Measurements from ENCODE around the gene ITPR2. TPM values are rescaled to one million over a fixed set of nuclear protein-coding genes. Genes with fewer than 3 reads are reported as not detected.

The ITPR2 gene
- total RNA-seq, 4 donors from 2014 or later: 34.1 to 53.0 (median 41.0) TPM

DNA sequence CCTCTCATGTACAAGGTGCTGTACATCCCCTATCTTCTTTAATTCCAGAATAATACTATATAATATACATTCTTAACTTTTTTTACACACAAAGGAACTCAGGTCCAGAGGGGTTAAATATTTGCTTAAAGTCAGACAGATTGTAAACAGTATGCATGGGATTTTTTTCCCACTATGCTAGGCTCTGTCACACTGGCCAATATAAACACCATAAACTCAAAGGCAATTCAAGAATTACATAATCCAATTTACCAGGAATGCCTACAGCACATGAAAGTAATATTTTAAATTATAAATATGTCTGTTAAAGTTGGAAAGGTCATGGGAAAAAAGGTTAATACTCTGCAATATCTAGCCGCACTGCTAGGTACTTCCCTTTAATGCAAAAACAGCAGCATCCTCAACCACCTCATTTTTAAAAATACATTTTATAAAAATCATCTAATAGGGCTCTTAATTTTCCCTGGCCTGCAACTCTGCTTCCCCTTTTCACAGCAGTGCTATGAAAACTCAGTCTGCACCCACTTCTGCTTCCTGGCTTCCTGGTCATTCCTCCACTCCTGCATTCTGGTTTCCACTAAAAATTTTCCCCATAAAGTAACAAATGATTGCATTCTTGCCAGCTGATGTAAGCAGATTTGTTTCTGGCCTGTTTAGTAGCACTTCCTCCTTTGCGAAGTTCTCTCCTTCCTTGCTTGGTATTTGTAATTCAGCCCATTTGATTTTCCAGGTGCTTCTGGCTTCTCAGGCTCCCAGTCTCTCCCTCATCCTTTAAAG is 128.1 kb downstream of the ITPR2 start:
- no peak for TF ChIP-seq CTCF (IDR thresholded peaks at IDR 0.05; ENCODE audit: low read depth)

DNA sequence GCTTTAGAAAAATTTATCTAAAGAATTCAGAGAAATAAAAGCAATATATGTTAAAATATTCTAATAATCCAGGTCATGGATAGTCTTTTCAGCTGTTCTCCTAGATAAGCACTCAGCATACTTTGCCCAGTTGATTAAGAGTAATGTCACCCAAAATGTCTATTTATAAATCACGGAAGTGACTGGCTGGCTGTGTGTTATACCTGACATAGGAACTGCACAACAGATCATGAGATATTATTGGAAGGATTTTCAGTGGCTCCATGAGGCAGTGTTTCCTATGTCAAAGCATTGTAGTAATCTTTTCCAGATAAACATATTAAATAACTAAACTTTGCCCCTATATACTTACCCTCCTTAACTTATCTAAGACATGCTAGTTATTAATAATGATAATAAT is 128.8 kb downstream of the ITPR2 start:
- TF ChIP-seq CTCF (IDR thresholded peaks at IDR 0.05; ENCODE audit: low read depth): no peak

DNA sequence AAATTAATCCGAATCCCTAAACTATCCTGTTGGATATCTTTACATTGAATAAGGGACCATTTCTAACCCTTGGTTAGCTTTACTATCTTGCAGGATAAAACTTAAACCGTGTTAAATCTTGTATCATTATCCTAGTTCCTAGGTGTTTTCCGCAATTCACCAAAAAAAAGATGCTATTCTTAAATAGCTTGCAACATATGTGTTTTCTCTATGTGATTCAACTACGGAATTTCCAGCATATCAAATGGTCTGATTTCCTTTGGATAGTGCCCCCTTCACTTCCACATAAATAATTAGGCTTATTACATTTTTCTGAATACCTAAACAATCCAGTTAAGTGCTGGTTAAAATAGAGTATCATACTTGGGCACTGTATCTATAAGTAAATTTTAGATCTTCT is 130.3 kb downstream of the ITPR2 start:
- no peak for TF ChIP-seq CTCF (IDR thresholded peaks at IDR 0.05; ENCODE audit: low read depth)

DNA sequence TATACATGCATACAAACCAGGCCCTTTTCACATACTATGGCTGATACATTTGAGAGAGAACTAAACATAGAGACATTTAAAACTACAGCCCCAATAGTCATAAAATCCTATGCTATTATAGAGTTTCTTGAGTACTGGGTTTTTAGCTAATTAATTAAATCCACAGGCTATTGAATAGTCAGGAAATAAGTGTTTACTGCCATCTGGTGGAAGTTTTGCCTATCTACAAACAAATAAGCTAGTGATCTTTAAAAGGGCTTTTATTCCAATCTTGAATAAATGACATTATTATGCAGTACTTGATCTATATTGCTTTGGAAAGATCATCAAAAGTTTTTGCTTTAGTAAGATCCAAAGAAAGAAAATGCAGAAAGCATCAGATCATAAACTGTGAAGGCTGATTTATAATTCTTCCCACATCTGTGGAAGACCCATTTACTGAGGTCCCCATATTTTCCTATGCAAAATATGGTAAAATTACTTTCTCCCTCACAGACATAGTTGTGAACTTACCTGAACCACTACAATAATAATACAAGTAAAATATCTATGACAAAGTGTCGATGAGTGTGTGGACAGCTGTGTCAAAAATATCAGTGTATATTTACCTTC is 131.3 kb downstream of the ITPR2 start:
- TF ChIP-seq CTCF (IDR thresholded peaks at IDR 0.05; ENCODE audit: low read depth): no peak

GRCh38 chr12:26700430-26700829 is 132.6 kb downstream of the ITPR2 start:
- no peak for TF ChIP-seq CTCF (IDR thresholded peaks at IDR 0.05; ENCODE audit: low read depth)

DNA sequence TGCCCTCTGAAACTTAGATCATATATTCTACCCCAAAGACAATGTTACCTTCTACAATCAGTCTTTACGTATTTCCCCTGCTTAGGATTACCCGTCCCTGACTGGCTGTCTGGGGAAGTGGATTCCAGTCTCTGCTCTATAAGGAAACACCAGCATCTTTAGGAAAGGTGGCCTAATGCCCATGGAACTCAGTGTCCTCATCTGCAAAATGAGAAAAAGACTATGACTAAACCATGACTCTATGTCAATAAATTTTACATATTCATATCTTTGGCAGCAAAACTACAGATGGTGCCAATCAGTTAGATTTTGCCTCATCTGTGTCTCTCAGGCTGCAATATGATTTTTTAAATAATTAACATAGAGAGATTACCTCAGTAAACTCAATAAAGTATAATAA is 133.8 kb downstream of the ITPR2 start:
- TF ChIP-seq CTCF (IDR thresholded peaks at IDR 0.05; ENCODE audit: low read depth): no peak

DNA sequence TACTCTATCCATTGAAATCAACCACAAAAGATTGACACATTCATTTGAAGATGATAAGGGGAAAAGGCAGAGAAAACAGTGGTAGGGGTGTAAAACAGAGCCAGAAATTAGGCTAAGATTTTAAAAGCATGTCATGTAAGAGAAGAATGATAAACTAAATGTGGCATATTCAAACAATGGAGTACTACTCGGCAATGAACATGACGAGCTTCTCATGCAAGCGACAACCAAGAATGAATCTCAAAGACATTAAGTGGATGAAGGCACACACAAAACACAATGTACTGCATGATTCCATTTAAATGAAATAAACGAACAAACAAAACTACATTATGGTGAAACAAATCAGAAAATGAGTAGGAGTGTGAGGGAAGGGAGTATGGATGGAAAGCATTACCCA is 134.8 kb downstream of the ITPR2 start:
- TF ChIP-seq CTCF (IDR thresholded peaks at IDR 0.05; ENCODE audit: low read depth): no peak
